GM21367 (cell line): ENCODE results near the gene MAPKAPK3.

ENCODE experiments used
- ATAC-seq: cut with Tn5 transposase; IDR thresholded peaks from one replicate; pipeline ENCODE4 v1.9.1; 2021; ENCODE audit not compliant: unreplicated experiment

Gene MAPKAPK3

DNA sequence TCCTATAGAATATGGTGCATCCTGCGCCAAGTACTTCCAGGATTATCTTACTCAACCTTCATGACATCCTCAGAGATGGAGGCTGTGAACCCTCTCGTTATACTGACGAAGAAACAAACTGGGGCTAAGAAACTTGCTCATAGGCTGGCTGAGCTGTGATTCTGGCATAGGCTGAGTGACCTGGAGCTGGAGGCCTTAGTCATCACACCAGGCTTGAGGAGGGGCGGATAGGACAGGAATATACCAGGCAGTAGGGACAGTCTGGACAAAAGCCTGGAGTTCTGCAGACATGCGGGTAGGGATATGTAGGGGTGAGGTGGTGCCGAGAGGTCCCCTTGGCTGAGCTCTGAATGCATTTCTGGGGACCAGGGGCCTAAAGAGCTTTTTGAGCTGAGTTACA, 29.6 kb upstream of the MAPKAPK3 start:
- no peak for ATAC-seq

DNA sequence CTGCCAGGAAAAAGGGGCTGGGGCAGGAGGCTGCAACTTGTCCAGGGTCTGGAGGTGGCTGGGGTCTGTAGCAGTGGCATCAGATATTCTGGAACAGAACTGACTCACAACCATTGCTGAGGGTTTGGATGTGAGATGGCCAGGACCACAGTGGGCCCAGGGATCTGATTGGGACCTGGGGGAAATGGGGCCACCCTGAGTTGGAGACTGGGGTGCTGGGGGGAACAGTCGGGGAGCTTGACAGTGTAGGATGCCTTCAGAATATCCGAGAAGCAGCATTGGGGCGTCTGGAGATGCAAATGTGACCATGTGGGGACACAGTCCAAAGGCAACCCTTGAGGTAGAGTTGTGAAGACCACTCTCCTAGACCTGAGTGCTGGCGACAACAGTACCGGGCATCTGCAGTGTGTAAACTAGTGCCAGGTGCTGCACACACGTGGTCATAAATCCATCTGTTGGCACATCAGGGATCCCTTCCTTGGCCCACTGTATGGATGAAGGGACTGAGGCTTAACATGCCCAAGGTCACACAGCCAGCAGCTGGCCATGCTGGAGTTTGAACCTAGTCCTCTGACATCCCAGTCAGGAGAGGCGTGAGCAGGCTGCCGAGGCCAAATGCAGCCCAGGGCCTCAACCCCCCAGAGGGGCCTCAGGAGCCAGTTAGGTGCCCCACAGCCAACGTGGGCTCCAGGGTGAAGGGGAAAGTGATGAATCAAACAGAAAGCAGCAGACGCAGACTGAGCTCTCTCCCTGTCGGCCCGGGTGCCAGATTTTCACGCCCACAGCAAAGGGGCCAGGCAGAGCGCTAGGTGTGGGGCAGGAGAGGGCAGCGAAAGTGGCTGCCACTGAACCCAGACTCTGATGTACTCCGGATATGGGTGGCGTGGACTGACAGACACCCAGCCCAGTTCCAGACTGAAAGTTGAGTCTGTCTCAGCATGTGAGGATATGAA, 28.9 kb upstream of the MAPKAPK3 start:
- ATAC-seq = no peak

DNA sequence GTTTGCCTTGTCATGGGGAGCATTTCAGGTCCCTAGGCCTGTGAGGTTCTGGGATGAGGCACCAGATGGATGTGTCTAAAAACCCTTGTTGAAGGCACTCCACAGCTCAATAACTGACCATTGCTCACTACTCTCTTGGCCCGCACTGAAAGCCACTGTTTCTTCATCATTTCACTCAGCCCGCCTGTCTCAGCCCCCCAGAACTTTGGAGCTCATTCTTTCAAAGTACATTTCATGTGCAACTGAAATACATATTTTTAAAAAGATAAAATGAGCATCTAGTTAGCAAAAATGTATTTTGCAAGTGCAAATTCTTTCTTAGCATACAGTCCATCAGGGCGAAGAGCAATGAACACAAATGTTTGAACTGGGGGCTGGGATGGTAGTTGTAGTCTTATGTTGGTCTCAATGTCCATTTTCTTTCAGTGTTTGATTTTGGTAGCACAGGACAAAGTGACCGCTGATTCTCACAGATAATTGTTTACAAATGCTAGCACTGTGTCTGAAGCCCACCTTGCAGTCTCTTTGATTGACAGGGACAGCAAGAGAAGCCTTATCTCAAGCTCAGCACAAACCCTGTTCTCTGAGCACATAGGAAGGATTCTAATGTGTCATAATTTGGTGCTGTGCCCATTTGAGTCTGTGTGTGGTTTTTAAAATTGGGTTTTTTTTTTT, 28.1 kb upstream of the MAPKAPK3 start:
- no peak for ATAC-seq

DNA sequence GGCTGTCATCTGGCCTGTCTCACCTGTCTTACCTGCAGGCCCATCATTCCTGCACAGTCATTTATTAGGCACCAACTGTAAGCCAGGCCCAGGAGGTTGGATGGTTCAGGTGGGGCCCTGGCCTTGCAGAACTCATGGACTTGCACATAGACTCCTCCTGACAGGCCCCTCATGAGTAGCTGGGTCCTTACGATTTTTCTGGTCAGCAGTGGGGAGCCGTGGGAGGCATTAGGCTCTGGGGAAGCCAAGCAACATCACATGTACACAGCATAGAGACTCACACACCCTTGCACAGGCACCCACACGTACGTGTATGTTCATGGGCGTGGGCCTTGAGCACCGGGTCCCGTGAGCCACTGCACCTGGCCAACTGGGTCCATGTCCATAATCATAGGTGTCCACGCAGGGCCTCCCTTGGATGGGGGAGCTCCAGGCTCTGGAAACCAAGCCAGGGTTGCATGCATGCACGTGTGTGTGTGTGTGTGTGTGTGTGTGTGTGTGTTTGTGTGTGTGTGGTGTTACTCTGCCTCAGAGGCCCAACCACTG, 25.7 kb upstream of the MAPKAPK3 start:
- no peak for ATAC-seq

DNA sequence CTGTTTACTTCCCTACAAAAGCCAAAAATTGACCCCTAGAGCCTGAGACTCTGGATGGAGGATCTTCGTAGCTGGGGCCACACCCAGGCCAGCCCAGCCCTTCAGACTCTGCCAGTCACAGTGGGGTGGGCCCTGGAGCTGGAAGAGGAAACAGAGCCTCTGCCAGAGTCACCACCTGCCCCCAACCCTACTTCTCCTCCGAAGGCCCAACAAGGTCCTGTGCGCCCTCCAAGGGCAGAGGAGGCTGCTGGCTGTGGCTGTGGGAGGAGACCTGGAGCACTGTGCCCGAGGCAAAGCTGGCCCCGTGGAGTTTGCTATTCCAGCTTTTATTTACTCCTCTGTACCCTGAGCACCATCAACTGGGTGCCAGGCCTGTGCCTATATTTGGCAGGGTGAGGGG, 24.4 kb upstream of the MAPKAPK3 start:
- no peak for ATAC-seq

DNA sequence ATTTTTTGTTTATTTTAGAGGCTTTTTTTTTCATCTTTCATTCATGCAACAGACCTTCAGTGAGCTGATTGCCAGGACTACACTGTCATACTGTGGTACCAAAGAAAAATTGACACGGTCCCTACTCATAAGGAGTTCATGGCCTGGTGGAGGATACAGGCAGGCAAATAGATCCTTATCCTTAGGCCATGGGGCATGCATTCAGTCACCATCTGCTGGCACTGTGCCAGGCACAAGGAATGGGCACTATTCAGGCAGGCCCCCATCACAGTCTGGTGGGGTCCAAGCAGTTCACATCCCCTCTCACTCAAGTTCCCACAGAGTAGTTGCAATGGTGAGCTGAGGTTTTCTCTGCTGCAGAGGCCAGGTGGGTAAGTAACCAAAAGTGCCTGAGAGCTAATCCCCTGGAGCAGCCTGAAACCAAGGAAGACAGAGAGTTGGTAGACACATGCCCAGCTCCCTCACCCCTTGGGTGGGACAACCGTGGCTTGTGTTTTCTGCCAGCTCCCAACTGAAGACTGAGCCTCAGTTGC, 22.6 kb upstream of the MAPKAPK3 start:
- ATAC-seq = no peak

DNA sequence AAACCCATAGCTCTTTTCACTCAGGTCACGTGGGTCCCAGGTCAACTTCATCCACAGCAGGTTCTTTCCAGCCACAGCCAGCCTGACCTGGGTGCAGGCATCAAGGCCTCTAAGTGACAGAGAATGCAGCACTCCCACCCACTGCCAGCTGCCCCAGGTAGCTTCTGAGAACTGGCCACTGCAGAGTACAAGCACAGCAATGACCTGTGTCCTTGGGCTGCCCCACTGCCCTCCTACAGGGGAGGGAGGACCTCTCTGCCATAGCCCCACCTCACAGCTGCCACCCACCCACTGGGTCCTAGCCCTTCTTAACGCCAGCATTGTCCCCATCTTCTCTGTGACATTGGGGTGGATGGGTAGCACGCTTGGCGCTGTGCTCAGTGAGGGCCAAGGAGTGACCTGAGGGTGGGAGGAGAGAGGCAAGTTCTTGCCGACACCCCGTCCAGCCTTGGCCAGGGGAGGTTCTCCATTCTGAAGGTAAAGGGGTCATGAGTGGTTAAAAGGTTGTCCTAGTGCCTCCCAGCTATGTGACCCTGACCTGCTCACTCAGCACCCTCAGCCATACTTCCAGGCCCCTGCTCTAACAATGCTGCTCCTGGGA, 17.7 kb upstream of the MAPKAPK3 start:
- ATAC-seq = no peak

DNA sequence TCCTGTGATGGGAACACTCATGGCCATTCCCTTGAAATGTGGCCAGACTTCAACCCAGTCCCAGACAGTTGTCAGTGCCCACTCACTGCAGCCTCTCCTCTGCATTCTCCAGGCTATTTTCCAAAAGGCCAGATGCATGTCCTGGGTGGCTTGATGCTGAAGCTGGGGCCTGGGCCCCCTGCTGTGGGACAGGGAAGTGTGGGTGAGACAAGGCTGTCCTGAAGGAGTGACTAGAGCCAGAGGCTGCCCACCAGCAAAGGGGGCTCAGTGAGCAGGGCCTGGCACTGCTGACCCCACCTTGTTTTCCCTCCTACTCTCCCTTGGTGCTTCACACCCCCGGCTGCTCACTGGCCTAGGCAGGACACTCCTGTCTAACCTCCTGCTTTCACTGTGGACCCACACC, 17.2 kb upstream of the MAPKAPK3 start:
- no peak for ATAC-seq

DNA sequence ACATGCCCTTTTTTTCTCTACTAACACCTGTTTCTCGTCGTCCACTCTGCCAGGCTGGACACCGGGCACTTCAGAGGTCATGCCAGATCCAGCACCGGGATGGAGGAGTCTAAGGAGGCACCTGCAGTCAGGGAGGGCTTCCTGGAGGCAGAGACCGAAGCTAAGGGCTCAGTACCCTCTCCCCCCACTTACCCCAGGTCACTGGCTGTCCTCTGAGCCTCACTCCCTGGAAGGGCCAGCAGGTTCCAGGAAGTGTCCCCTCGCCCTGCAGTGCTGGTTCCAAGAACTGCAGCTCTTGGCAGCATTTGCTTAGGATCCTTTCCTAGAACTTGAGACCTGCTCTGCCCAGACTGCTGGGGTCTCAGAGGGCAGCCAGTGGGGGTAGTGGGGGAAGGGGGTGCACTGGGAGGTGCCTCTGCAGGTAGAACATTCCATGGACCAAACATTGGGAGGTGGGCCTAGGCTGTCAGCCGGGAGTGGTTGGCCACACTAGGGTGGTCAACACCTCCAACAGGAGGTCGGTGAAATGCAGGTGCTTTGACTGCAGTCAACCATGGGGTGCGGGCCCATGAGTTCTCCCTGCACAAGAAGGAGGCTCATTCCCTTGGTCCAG, 16.7 kb upstream of the MAPKAPK3 start:
- ATAC-seq = no peak

DNA sequence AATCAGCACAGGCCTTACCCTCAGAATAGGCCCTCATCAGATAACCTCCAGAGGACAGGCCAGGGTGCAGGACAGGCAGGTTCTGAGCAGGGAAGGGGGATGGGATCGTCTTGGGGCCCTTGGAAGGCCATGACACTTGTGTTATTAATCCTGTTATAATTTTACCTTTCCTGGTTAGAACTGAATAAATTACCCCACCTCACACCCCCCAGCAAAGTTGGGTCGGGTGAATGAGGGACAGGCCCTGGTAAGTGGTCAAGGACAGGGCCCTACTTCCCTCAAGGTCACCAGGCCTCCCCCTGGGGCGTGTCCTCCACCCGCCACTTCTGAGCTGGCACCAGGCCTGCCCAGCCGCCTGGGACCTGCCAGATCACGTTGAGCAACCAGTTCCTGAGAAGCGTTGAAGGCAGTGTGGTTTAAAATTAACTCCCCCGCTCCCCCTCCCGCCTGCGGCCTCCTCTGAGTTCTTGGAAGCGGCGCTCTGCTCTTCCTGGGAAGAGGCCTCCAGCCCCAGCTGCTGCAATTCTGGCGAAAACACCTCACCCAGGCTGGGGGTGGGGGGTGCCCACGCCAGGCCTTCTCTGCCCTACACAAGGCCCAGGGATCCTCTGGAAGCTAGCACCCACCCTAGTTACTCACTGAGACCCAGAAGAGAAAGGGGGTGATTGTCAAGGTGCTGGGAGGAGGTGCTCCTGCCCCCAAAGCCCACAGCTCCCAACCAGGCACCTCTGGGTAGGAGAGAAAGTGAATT, 15.9 kb upstream of the MAPKAPK3 start:
- ATAC-seq = peak; percentile 53

DNA sequence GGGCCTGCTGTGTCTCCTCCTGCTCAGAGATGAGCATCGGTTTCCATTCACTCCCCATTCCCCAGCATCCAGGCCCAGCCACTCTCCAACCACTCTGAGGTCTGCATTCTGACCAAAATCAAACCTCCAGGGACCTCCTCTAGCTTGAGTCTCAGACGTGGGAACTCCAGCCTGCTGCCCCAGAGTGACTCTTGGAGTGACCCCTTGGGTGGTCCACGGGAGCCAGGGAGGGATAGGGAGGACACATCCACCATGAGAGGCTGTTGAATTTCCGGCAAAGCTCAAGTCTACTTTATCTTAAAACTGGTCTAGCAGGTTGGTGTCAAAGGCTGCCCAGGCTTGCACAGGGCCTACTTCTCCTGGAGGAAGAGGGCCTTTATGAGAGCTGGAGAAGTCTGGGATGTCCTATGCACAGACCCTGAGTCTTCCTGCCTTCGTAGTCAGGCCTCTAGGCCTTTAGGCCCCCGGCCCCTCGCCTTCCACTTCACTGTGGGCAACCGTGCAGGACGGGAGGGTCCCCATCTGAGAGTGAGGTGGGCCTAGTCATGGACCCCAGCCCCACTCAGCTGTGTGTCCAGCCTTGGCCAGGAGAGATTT, 14.3 kb upstream of the MAPKAPK3 start:
- ATAC-seq = no peak

DNA sequence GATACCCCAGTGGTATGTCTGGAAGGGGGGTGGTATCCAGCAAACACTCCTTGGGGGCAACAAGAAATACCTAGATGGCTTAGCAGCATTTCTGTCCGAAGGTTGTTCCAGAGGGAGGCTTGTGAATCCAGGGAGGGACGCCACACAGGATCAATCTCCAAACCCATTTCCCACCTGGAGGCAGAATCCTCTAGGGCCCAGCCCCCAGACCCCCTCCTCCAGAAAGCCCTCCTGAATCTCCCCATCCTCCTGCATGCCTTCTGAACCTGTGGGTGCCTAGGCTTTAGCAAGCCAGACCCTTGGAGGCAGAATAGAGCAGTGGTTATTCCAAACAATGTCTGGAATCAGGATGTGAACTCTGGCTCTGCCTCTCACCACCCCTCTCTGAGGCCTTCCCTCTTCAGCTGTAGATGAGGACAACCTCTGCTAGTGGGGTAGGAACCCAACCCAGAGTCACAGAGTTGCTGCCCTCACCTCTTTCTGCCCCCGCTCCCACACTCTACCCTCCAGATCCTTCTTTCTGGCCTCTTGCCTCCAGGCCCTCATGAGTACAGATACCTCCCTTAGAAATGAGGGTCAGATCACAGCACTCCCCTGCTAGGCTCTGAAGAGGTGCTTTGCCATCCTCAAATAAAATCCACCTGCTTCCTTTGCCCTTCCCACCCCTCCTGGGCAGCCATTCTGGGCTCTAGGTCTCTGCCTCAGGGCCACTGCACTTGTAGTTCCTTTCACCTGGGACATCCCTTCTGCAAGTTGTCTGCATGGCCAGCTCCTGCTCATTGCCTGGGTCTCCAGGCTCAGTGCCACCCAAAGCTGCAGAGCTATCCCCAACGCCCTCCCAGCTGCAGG, 13.5 kb upstream of the MAPKAPK3 start:
- ATAC-seq = no peak

DNA sequence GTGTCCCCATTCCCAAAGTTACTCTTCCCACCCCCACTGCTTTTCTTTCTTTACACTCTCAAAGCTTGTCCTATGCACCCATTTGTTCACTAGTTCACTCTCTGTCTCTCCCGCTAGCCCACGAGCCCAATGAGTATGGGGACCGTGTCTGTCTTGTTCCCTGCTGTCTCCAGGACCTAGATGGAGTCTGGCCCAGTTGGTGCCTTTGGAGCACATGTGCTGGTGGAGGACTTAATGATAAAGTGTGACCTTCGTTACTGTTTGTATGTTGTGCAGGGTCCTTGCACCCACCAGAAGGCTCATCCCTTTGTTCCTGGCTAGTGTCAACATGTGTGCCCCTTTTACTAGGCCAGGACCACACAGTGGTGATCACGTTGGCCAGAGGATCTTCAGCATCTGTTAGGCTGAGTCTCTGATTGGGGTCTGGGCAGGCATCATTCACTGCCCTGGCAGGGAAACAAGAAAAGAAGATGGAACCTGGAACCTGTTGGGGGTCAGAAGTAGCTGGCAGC, 12.8 kb upstream of the MAPKAPK3 start:
- no peak for ATAC-seq

DNA sequence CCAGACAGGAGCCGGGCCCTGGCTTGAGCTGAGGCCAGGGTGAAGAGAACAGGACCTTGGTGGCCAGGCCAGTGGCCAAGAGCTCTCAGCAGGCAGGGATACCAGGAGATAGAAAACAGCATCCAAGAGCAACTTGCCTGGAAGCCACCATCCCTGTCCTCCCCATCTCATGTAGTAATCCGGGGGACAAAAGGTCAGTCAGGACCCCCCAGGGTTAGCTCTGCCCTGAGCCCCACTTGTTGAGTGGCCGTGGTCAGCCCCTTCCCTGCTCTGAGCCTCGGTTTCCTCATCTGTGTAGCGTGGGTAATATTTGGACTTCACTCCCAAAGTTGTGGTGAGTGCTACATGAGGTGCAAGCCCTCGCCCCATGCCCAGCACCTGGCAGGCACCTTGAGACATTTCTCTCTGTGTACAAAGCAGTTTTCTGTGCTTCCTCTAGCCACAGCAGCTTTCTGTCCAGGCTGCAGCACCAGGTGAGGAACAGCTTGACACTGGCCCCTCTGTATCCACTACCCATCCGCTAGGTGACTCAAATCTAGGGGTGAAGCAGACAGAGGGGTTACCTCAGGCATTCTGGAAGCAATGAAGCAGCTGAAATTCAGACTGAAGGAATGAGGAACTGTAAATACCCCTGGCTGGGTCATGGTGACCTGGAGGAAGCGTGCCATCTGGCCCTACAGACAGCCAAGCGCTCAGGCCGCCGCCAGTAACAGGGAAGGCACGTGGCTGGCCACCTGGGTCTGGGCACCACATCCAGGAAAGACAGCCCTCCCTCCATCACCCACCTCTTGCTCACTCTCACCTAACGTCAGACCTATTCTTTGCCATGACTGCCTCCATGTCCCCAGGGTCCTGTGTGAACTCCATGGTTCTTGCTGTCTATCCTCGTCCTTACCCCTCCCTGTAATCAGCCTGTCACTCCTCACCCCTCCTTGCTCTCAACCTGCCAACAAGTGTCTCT, 12.0 kb upstream of the MAPKAPK3 start:
- no peak for ATAC-seq

DNA sequence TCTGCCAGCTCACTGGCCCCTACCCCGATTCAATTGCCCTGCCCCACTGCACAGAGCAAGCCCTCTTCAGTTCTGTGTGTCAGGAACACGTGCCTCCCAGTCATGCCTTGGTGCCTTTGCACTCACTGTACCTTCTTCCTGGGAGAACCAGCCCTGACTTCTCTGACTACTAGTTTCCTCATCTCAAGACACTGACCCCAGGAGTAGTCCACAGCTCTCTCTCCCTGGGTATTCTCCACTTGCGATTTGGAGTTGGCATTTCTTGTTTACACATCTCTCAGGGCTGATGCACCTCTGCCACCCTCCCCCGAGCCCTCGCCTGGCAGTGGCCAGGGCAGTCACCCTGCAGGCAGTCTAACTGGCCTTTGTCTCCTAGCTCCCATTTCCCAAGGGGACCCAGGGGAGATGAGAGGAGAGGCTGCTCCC, 11.0 kb upstream of the MAPKAPK3 start:
- ATAC-seq = no peak

DNA sequence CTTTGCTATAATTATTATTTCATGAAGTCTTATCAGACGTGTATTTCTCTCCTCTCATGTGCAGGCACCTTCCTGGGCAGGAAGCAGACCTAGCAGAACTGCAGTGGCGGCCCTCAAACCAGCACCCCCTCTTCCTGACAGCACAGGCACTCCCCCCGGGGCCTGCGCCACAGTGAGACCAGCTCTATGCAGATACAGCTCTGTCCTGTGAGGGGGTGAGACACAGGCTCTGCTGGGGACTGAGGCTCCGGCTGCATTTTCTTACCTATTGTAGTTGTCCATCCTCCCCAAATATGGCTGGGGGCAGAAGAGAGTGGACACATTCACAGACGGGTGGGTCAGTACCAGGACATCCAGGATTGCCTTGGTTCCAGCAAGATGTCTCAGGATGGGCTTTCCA, 10.4 kb upstream of the MAPKAPK3 start:
- ATAC-seq = no peak

DNA sequence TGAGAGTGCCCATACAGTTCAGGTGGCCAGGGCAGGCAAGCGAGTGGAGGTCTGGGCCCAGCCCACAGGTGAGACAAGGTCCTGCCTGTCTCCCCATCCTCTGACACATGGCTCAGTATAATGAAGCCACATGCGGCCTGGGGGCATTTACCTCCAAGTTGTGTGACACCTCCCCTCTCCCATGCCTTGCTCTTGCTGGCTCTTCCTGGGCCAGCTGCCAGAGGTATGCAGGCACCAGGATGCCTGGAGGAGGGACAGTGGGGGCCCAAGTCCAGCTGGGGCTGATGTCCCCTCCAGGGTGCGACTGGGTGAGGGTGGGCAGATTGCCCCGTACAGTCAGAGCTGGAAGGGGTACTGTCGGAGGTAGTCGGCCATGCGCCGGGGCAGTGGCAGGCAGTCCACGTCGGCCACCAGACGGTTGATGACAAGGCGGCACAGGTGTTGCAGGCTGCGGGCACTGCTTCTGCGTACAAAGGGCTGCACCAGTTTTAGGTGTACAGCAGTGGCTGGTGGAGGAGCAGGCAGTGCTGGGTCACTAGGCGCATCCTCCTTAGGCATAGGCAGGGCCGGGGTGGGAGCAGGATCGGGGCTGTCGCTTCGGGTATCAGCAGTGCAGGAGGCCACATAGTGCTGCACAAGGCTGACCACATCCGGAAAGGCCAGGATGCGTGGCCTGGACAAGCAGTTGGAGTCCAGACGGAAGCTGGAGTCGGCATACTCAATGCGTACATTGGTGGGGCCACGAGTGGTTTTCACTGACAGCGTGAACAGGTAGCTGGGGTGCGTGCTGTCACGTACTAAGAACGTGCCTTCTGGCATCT, 9.5 kb upstream of the MAPKAPK3 start:
- ATAC-seq = no peak
